GM12801 (cell line): ENCODE results near the gene DNAJC1.

Source experiments
- TF ChIP-seq, protein P1 (sequence below): IDR thresholded peaks from one replicate; pipeline ENCODE4 v1.5.1; 2011; ENCODE audit warnings: control low read depth; ENCODE audit not compliant: insufficient read length; ENCODE audit errors: extremely low read depth

The DNAJC1 gene

DNA sequence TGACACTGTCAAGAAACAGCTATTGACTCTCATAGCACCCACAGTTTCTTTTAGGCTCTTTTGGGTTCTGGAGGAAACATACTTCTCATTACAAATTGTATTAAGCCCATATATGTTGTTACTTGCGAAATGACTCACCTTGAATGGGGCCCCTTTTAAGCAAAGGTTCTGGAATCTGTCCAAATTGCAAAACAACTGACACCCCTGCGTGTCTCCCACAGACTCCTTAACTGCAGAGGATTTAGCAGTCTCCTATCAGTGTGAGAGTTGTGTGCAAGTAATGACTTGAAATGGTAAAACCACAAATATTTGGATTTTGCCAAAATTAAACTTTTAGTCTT lies 192.3 kb downstream of the DNAJC1 start:
- TF ChIP-seq, protein P1, sequence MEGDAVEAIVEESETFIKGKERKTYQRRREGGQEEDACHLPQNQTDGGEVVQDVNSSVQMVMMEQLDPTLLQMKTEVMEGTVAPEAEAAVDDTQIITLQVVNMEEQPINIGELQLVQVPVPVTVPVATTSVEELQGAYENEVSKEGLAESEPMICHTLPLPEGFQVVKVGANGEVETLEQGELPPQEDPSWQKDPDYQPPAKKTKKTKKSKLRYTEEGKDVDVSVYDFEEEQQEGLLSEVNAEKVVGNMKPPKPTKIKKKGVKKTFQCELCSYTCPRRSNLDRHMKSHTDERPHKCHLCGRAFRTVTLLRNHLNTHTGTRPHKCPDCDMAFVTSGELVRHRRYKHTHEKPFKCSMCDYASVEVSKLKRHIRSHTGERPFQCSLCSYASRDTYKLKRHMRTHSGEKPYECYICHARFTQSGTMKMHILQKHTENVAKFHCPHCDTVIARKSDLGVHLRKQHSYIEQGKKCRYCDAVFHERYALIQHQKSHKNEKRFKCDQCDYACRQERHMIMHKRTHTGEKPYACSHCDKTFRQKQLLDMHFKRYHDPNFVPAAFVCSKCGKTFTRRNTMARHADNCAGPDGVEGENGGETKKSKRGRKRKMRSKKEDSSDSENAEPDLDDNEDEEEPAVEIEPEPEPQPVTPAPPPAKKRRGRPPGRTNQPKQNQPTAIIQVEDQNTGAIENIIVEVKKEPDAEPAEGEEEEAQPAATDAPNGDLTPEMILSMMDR: no peak

DNA sequence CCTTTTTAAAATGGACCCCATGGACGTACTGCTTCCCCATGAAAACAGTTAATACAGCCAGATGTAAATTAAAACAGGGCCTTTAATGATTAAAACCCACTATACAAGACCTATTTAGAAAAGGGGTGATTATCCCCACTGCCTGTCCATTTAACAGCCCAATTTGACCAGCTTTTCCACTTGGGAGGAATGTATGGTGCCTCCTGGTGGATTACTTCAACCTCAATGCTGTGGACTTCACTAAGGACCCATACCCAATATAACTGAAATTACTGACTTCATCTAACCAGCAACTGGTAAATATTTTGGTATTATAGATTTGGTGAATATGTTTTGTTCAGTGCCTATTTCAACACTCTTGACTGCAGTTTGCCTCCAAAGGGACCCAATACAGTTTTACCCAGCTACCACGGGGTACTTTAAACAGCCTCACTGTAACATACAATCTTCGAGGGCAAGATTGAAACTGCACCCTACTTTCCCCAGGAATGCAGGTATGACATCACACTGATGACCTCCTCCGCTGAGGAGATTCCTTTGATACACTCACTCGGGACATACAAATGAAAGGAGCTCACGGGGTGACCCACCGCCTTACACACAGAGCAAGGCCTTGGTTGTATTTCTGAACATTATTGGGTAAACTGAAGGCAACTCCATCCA lies 192.8 kb downstream of the DNAJC1 start:
- TF ChIP-seq, protein P1: no peak

DNA sequence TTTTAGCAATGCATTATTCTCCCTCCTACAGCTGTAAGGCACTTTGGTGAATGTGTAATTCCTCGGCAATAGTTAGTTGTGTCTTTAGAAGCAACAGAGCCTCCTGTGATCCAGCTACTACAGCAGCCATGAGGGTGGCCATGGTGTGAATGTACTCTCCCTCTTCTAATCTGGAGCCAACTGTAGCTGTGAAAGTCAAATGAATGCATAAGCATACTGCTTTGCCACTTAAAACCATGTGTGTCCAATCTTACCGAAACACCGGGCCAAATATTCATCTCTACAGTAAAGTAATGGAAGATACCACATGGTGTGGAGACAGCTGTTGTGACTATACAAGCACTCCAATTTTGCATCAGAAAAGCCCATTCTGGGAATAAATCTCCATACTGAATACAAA lies 195.0 kb downstream of the DNAJC1 start:
- TF ChIP-seq, protein P1: no peak

DNA sequence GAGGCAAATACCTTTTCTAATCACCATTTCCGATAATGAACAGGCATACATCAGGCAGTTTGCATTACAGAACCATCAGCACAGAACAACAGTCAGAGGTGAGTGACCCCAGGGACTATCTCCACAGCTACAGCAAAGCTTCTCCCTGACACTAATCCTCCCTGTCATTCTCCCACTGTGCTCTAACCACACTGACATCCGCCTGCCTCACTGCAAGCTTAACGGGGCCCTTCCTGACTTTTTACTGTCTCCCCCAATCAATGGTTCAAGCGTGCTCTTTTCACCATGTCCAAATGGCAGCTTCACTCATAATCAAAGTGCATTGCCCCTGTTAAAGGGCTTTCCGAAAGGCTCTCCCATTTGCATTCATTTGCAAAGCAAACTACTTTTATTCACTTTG lies 196.3 kb downstream of the DNAJC1 start:
- TF ChIP-seq, protein P1: no peak

DNA sequence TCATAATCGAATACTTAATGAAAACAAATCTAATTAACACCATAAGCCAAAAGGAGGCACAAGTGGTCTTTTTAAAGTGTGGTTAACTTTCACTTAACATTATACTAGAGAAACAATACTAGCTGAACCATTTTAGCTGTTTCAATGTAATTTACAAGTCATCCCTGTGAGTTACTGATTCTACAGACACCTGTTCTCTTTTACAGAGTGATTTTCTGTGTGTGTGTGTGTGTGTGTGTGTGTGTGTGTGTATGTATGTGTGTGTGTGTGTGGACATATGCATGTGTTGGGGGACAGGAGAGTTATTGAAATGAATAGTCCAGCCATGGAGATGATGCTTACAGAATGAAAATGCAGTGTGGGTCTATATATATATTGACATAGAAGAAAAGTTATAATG lies 200.2 kb downstream of the DNAJC1 start:
- TF ChIP-seq, protein P1: no peak

DNA sequence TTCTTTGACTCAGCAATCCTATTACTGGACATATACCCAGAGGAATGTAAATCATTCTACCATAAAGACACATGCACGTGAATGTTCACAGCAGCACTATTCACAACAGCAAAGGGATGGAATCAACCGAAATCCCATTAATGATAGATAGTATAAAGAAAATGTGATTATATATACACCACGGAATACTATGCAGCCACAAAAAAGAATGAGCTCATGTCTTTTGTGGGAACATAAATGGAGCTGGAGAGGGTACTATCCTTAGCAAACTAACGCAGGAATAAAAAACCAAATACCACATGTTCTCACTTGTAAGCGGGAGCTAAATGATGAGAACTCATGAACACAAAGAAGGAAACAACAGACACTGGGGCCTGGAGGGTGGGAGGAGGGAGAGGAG lies 201.9 kb downstream of the DNAJC1 start:
- TF ChIP-seq, protein P1: no peak

DNA sequence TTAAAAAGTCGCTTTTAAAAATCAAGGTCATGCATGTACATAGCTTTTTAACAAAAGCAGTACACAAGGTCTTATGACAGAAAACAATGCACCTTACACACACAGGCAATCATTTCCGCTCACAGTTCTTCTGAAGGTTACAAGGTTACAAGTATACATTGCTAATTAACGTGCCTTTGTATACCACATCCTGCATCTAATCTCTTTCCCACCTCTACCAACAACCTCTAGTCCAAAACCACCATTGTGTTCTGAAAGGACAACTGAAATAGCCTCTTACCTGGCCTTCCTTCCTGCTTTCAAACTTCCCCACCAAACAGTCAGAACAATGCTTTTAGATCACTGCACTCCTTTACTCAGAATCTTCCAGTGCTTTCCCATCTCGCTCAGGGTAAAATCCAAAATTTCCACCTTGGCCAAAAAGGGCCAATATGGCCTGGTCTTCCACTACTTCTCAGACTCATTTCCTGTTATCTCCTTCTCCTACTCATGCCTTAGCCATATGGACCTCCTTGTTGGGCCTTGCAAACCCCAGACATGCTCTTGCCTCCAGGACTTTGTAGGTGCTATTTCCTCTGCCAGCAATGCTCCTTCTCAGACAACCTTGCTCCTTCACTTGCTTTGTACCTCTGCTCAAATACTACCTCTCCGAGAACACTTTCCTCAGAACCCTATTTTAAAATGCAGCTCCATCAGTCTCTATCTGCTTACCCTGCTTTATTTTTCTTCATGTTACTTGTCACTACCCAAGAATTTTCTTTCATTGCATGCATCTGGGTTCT lies 205.4 kb downstream of the DNAJC1 start:
- TF ChIP-seq, protein P1: no peak
